Stimulated activated CD8-positive, alpha-beta memory T cell treated with anti-CD3 and anti-CD28 coated beads, Interleukin-12 subunit alpha, Interleukin-12 subunit beta, amount 100 ng/mL, for 24 hours (primary cell): ENCODE results near the gene NANOS2.
"Not testable (repeated sequence)": the region's sequence is repeated elsewhere in the genome, so short reads cannot be mapped to it uniquely, and the experiment has no call there.

Experiments
- DNase-seq: peaks from one replicate; pipeline ENCODE4 v3.0.0-alpha.2; 2020; ENCODE audit errors: extremely low read depth

Gene NANOS2

GRCh38 chr19:45874620-45874966, 40.0 kb downstream of the NANOS2 start:
- DNase-seq, result no peak

GRCh38 chr19:45873219-45873772, 41.3 kb downstream of the NANOS2 start:
- no peak for DNase-seq

- no peak for DNase-seq
These were observed 42.3 kb downstream of the NANOS2 start for GRCh38 chr19:45872095-45872919.

- DNase-seq, result no peak
These were observed 43.8 kb downstream of the NANOS2 start for GRCh38 chr19:45870798-45871197.

- not testable (repeated sequence) for DNase-seq
These were observed 47.3 kb downstream of the NANOS2 start for GRCh38 chr19:45867241-45867640.

- no peak for DNase-seq
These were observed 48.0 kb downstream of the NANOS2 start for GRCh38 chr19:45866400-45867176.

GRCh38 chr19:45865269-45865948, 49.2 kb downstream of the NANOS2 start:
- DNase-seq, result no peak

- no peak for DNase-seq
These were observed 49.9 kb downstream of the NANOS2 start for GRCh38 chr19:45864629-45865082.

GRCh38 chr19:45863840-45864628, 50.5 kb downstream of the NANOS2 start, which contains the start of gene FOXA3:
Gene FOXA3, plus strand, starts transcription at chr19:45864326. Its CDS starts 131 bp downstream, at chr19:45864457.
- DNase-seq, result no peak

GRCh38 chr19:45863335-45863839, 51.2 kb downstream of the NANOS2 start:
- no peak for DNase-seq
